H1 (cell line): ENCODE measurements around the gene NRIP2. TPM values are rescaled to one million over a fixed set of nuclear protein-coding genes. Genes with fewer than 3 reads are reported as not detected.

Experiments used
- CHD2 ChIP-seq: IDR thresholded peaks from 2 replicates; pipeline ENCODE4 v1.6.1; 2012; ENCODE audit warnings: low read length, improper control_type of control experiment
- FOSL1 ChIP-seq: IDR thresholded peaks from 2 replicates; pipeline ENCODE4 v1.6.1; 2011; ENCODE audit warnings: mild to moderate bottlenecking, low read depth, low read length, moderate library complexity; ENCODE audit not compliant: insufficient read depth
- GTF2F1 ChIP-seq: IDR thresholded peaks from 2 replicates; pipeline ENCODE4 v1.6.1; 2012; ENCODE audit warnings: low read depth, low read length, improper control_type of control experiment, borderline replicate concordance
- KDM4A ChIP-seq: IDR thresholded peaks from one replicate; pipeline ENCODE4 v1.7.1; 2012; ENCODE audit warnings: low read depth, mild to moderate bottlenecking, moderate library complexity, low read length, inconsistent platforms; ENCODE audit not compliant: severe bottlenecking
- PHF8 ChIP-seq: fragments of 200-600 bp; sonication (generic); conservative IDR thresholded peaks from 2 replicates; pipeline ENCODE4 v1.7.1; 2012; ENCODE audit warnings: low read depth, mild to moderate bottlenecking, inconsistent platforms, low read length, moderate library complexity
- SIX5 ChIP-seq: IDR thresholded peaks from 2 replicates; pipeline ENCODE4 v1.6.1; 2011; ENCODE audit warnings: mild to moderate bottlenecking, low read depth, low read length
- SP1 ChIP-seq: IDR thresholded peaks from 2 replicates; pipeline ENCODE4 v1.6.1; 2011; ENCODE audit warnings: low read depth, low read length
- polyA plus RNA-seq, 7 experiments: library from polyadenylated mRNA; depleted of rRNA in 3 of 7; stranded (reverse) in 5 of 7; unstranded in 2 of 7; fragments of >200 nt in 5 of 7; fragments of 200-250 nt in 2 of 7; gene quantifications; 1 replicate in 5 of 7; 2 replicates in 1 of 7; 4 replicates in 1 of 7; pipeline versions ENCODE4 v1.2.1 to v1.2.3, GENCODE V29; 2011 to 2013; ENCODE audit warnings: missing spikeins in 2 of 7, mixed read lengths in 2 of 7
- total RNA-seq: library from RNA; stranded (reverse); fragmentation: NEBNext Ultra II Directional; extraction: Animal tissue kit (Norgen Biotek cat#: 25700); gene quantifications from 2 replicates; pipeline ENCODE4 v1.2.1, GENCODE V29; 2021
- TF ChIP-seq, protein P1 (sequence below): fragments of 300-600 bp; sonication (generic); IDR thresholded peaks from 2 replicates; pipeline ENCODE4 v1.7.1; 2012; ENCODE audit warnings: low read length, moderate library complexity, mild to moderate bottlenecking, inconsistent platforms; ENCODE audit not compliant: insufficient replicate concordance
- TF ChIP-seq, protein P2 (sequence below): IDR thresholded peaks from 2 replicates; pipeline ENCODE4 v1.6.1; 2012; ENCODE audit warnings: inconsistent platforms
- TF ChIP-seq, protein P3 (sequence below): IDR thresholded peaks from 2 replicates; pipeline ENCODE4 v1.6.1; 2012; ENCODE audit warnings: low read length, inconsistent platforms

The NRIP2 gene
- total and polyA plus RNA-seq, 2 of the 8 experiments (the other 6 are each of a cell fraction or from before 2014, with no cell fraction given): 0.06 TPM; not detected in 1

DNA sequence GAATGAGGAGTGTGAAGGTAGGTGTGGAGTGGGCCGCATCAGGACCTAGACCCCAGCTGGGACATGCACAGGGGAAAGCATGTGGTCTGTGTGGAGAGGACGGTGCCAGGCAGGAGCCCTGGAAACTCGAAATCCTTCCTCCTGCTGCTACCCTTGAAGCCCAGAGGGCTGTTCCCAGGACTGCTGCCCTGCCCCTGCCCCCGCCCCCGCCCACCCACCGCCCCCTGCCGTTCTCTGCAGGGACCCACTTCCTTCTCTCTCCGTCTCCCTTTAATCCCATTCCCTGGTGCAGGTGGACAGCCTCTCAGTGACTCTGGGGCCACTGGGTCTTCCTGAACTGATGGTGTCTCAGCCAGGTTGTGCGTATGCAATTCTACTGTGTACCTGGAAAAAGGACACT lies 14.4 kb downstream of the NRIP2 start (continued):
- TF ChIP-seq, protein P1, sequence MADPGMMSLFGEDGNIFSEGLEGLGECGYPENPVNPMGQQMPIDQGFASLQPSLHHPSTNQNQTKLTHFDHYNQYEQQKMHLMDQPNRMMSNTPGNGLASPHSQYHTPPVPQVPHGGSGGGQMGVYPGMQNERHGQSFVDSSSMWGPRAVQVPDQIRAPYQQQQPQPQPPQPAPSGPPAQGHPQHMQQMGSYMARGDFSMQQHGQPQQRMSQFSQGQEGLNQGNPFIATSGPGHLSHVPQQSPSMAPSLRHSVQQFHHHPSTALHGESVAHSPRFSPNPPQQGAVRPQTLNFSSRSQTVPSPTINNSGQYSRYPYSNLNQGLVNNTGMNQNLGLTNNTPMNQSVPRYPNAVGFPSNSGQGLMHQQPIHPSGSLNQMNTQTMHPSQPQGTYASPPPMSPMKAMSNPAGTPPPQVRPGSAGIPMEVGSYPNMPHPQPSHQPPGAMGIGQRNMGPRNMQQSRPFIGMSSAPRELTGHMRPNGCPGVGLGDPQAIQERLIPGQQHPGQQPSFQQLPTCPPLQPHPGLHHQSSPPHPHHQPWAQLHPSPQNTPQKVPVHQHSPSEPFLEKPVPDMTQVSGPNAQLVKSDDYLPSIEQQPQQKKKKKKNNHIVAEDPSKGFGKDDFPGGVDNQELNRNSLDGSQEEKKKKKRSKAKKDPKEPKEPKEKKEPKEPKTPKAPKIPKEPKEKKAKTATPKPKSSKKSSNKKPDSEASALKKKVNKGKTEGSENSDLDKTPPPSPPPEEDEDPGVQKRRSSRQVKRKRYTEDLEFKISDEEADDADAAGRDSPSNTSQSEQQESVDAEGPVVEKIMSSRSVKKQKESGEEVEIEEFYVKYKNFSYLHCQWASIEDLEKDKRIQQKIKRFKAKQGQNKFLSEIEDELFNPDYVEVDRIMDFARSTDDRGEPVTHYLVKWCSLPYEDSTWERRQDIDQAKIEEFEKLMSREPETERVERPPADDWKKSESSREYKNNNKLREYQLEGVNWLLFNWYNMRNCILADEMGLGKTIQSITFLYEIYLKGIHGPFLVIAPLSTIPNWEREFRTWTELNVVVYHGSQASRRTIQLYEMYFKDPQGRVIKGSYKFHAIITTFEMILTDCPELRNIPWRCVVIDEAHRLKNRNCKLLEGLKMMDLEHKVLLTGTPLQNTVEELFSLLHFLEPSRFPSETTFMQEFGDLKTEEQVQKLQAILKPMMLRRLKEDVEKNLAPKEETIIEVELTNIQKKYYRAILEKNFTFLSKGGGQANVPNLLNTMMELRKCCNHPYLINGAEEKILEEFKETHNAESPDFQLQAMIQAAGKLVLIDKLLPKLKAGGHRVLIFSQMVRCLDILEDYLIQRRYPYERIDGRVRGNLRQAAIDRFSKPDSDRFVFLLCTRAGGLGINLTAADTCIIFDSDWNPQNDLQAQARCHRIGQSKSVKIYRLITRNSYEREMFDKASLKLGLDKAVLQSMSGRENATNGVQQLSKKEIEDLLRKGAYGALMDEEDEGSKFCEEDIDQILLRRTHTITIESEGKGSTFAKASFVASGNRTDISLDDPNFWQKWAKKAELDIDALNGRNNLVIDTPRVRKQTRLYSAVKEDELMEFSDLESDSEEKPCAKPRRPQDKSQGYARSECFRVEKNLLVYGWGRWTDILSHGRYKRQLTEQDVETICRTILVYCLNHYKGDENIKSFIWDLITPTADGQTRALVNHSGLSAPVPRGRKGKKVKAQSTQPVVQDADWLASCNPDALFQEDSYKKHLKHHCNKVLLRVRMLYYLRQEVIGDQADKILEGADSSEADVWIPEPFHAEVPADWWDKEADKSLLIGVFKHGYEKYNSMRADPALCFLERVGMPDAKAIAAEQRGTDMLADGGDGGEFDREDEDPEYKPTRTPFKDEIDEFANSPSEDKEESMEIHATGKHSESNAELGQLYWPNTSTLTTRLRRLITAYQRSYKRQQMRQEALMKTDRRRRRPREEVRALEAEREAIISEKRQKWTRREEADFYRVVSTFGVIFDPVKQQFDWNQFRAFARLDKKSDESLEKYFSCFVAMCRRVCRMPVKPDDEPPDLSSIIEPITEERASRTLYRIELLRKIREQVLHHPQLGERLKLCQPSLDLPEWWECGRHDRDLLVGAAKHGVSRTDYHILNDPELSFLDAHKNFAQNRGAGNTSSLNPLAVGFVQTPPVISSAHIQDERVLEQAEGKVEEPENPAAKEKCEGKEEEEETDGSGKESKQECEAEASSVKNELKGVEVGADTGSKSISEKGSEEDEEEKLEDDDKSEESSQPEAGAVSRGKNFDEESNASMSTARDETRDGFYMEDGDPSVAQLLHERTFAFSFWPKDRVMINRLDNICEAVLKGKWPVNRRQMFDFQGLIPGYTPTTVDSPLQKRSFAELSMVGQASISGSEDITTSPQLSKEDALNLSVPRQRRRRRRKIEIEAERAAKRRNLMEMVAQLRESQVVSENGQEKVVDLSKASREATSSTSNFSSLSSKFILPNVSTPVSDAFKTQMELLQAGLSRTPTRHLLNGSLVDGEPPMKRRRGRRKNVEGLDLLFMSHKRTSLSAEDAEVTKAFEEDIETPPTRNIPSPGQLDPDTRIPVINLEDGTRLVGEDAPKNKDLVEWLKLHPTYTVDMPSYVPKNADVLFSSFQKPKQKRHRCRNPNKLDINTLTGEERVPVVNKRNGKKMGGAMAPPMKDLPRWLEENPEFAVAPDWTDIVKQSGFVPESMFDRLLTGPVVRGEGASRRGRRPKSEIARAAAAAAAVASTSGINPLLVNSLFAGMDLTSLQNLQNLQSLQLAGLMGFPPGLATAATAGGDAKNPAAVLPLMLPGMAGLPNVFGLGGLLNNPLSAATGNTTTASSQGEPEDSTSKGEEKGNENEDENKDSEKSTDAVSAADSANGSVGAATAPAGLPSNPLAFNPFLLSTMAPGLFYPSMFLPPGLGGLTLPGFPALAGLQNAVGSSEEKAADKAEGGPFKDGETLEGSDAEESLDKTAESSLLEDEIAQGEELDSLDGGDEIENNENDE: no peak
- TF ChIP-seq GTF2F1 (no peak), SIX5 (no peak), SP1 (no peak), KDM4A (no peak), CHD2 (no peak), PHF8 (no peak), FOSL1 (no peak)
- TF ChIP-seq, protein P2, sequence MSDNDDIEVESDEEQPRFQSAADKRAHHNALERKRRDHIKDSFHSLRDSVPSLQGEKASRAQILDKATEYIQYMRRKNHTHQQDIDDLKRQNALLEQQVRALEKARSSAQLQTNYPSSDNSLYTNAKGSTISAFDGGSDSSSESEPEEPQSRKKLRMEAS: no peak
- TF ChIP-seq, protein P3, sequence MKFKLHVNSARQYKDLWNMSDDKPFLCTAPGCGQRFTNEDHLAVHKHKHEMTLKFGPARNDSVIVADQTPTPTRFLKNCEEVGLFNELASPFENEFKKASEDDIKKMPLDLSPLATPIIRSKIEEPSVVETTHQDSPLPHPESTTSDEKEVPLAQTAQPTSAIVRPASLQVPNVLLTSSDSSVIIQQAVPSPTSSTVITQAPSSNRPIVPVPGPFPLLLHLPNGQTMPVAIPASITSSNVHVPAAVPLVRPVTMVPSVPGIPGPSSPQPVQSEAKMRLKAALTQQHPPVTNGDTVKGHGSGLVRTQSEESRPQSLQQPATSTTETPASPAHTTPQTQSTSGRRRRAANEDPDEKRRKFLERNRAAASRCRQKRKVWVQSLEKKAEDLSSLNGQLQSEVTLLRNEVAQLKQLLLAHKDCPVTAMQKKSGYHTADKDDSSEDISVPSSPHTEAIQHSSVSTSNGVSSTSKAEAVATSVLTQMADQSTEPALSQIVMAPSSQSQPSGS: no peak
